Thoracic aorta (tissue), 2 donors: ENCODE data around the gene PIP5KL1. TPM values are rescaled to one million over a fixed set of nuclear protein-coding genes. Genes with fewer than 3 reads are reported as not detected.

Experiments
- ATAC-seq: fragments of 150-250 bp; one replicate; pipeline ENCODE4 v1.8.0; 2017; ENCODE audit warnings: low read depth; ENCODE audit not compliant: insufficient number of reproducible peaks, low FRiP score
- DNase-seq: peaks from one replicate; pipeline ENCODE4 v3.0.0-alpha.2; 2020; ENCODE audit warnings: low spot score
- H3K27ac ChIP-seq, 2 donors: fragments of 200-600 bp; sonication (generic); 1 replicate in 1 of 2; 2 replicates in 1 of 2; pipeline ENCODE4 v1.5.1; 2016; ENCODE audit warnings: mild to moderate bottlenecking in 2 of 2, moderate library complexity in 2 of 2
- H3K27me3 ChIP-seq: fragments of 200-600 bp; sonication (generic); replicated peaks from 2 replicates; pipeline ENCODE4 v1.6.0; 2016; ENCODE audit warnings: mild to moderate bottlenecking; ENCODE audit not compliant: insufficient read depth
- H3K36me3 ChIP-seq: fragments of 200-600 bp; sonication (generic); one replicate; pipeline ENCODE4 v1.5.1; 2016
- H3K4me1 ChIP-seq, 2 donors: fragments of 200-600 bp; sonication (generic); 1 replicate in 1 of 2; 2 replicates in 1 of 2; pipeline versions ENCODE4 v1.5.1 to v1.6.0; 2016; ENCODE audit warnings: low read depth in 2 of 2, mild to moderate bottlenecking in 1 of 2; ENCODE audit not compliant: control insufficient read depth in 1 of 2
- H3K4me3 ChIP-seq: fragments of 200-600 bp; sonication (generic); 2 replicates; pipeline ENCODE4 v1.5.1; 2016; ENCODE audit warnings: mild to moderate bottlenecking
- H3K9me3 ChIP-seq: fragments of 200-600 bp; sonication (generic); 2 replicates; pipeline ENCODE4 v1.5.1; 2016
- CTCF ChIP-seq: fragments of 200-600 bp; sonication (generic); IDR thresholded peaks from one replicate; pipeline ENCODE4 v1.5.1; 2019; ENCODE audit warnings: antibody characterized with exemption
- total RNA-seq, 2 donors: library from RNA; depleted of rRNA; stranded (reverse); fragments of >200 nt; gene quantifications; one replicate each; pipeline versions ENCODE4 v1.1.0 to v1.2.3, GENCODE V29; 2016

The PIP5KL1 gene
- total RNA-seq, 2 donors from 2014 or later: 6.0 to 8.8 TPM

GRCh38 chr9:127953768-127954505 is 23.4 kb upstream of the PIP5KL1 start:
- no peaks in the 10 kb centered on the region for H3K36me3 ChIP-seq
- DNase-seq (no peak), ATAC-seq (no peak)
- H3K27me3 ChIP-seq: no peaks in the 10 kb centered on the region
- no peaks in the 10 kb centered on the region for H3K9me3 ChIP-seq
- H3K27ac ChIP-seq: no peak overlapping the region
- peaks cover 7 to 17% of the 10 kb centered on the region in 2 donors for H3K4me1 ChIP-seq
- H3K4me3 ChIP-seq: no peak overlapping the region
- no peak for TF ChIP-seq CTCF

GRCh38 chr9:127953154-127953553 is 22.6 kb upstream of the PIP5KL1 start:
- H3K27ac ChIP-seq: no peak overlapping the region

GRCh38 chr9:127950513-127951289 is 20.1 kb upstream of the PIP5KL1 start:
- DNase-seq: no peak
- Histone ChIP-seq H3K27me3 (no peaks in the 10 kb centered on the region), H3K27ac (no peak overlapping the region), H3K9me3 (no peaks in the 10 kb centered on the region), H3K4me3 (no peak overlapping the region), H3K36me3 (peaks cover 5% of the 10 kb centered on the region), H3K4me1 (peaks cover 7 to 16% of the 10 kb centered on the region in 2 donors)
- no peak for TF ChIP-seq CTCF
- ATAC-seq: no peak

More at GRCh38 chr9:127953154-127953553, 22.6 kb upstream of the PIP5KL1 start:
- TF ChIP-seq CTCF: no peak
- peaks cover 7 to 17% of the 10 kb centered on the region in 2 donors for H3K4me1 ChIP-seq
- no peaks in the 10 kb centered on the region for H3K36me3 ChIP-seq
- H3K4me3 ChIP-seq: no peak overlapping the region
- ATAC-seq (no peak), DNase-seq (no peak)
- H3K27me3 ChIP-seq: no peaks in the 10 kb centered on the region
- H3K9me3 ChIP-seq: no peaks in the 10 kb centered on the region

DNA sequence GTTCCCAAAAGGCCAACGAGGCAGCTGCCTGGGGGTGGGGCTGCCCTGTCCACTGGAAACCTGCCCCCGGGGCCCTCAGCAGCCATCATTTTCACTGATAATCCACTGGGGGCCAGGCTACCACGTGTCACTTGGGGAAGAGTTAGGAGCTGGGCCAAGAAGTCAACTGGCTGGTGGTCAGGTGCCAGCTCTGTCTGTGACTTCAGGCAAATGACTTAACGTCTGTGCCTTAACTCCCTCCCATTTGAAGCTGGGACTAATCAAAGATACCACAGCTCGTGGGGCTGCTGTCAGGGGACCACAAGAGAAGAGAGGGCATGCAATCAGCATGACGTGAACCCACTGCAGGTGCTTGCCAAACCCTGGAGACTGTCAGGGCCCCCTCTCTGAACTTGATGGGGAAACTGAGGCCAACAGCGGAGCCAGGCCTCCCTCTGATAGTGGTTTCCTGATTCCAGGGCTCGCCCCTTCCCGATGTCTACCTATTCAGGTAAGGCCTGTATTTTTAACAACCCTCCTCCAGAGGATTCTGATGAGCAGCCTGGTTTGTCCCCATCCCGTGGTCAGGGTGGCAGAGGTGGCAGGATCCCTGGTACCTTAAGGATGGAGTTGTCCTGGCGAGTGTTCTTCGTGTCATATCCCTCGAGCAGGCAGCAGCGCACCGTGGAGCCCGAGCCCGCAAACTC is 19.4 kb upstream of the PIP5KL1 start:
- Histone ChIP-seq H3K27ac (no peak overlapping the region), H3K36me3 (peaks cover 11% of the 10 kb centered on the region), H3K4me1 (peaks cover 7 to 9% of the 10 kb centered on the region in 2 donors), H3K9me3 (no peaks in the 10 kb centered on the region), H3K27me3 (no peaks in the 10 kb centered on the region), H3K4me3 (no peak overlapping the region)
- DNase-seq: no peak
- TF ChIP-seq CTCF: no peak
- ATAC-seq: no peak
